Sigmoid colon (tissue), 4 donors: ENCODE measurements around the gene DRC3.

Source experiments
- EP300 ChIP-seq, 4 donors: sonication (generic); formaldehyde crosslinking; IDR thresholded peaks; one replicate each; pipeline ENCODE4 v1.6.1; 2017; ENCODE audit warnings: antibody characterized with exemption in 4 of 4
- POLR2AphosphoS5 ChIP-seq, 4 donors: sonication (generic); formaldehyde crosslinking; IDR thresholded peaks; one replicate each; pipeline ENCODE4 v1.6.1; 2017; ENCODE audit warnings: antibody characterized with exemption in 4 of 4
- TF ChIP-seq, protein P1 (sequence below), 4 experiments: fragments of 450-650 bp in 3 of 4; fragments of 200-600 bp in 1 of 4; IDR thresholded peaks; one replicate each; pipeline ENCODE4 v1.5.1; 2016 to 2019; ENCODE audit warnings: antibody characterized with exemption in 4 of 4, mild to moderate bottlenecking in 3 of 4, moderate library complexity in 2 of 4

DNA sequence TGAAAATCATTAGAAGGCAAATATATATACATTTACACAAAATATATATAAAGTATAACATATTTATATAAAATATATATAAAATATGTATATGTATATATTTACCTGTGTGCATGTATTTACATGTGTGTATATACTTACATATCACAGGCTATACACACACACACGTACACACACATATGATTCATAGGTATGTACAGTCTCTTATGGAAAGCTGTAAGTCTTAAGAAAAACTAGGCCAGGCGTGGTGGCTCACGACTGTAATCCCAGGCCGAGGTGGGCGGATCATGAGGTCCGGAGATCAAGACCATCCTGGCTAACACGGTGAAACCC lies 15.1 kb upstream of the DRC3 start:
- TF ChIP-seq EP300 (IDR thresholded peaks at IDR 0.05) (no peak), POLR2AphosphoS5 (IDR thresholded peaks at IDR 0.05) (no peak)
- TF ChIP-seq, protein P1, sequence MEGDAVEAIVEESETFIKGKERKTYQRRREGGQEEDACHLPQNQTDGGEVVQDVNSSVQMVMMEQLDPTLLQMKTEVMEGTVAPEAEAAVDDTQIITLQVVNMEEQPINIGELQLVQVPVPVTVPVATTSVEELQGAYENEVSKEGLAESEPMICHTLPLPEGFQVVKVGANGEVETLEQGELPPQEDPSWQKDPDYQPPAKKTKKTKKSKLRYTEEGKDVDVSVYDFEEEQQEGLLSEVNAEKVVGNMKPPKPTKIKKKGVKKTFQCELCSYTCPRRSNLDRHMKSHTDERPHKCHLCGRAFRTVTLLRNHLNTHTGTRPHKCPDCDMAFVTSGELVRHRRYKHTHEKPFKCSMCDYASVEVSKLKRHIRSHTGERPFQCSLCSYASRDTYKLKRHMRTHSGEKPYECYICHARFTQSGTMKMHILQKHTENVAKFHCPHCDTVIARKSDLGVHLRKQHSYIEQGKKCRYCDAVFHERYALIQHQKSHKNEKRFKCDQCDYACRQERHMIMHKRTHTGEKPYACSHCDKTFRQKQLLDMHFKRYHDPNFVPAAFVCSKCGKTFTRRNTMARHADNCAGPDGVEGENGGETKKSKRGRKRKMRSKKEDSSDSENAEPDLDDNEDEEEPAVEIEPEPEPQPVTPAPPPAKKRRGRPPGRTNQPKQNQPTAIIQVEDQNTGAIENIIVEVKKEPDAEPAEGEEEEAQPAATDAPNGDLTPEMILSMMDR (IDR thresholded peaks at IDR 0.05) = no peak
